ENCODE measurements around the gene HEATR3. TPM values are rescaled to one million over a fixed set of nuclear protein-coding genes. Genes with fewer than 3 reads are reported as not detected.

HEATR3 gene
- total RNA-seq, 5 donors from 2014 or later (not counting 1 experiment from before 2014, with no cell fraction given) = 17.0 to 28.4 (median 24.6) TPM

- H3K4me3 ChIP-seq (ENCODE audit: control insufficient read depth in 1 of 2, extremely low read depth in 1 of 2, low read length in 1 of 2) = no peak overlapping the region
- peaks cover 17 to 18% of the 10 kb centered on the region in 2 donors for H3K27me3 Mint-ChIP-seq
- WGBS (ENCODE audit: insufficient coverage) = no CpG with 5 or more reads among the region's 4 CpGs
- no peaks in the 10 kb centered on the region for H3K9me3 ChIP-seq
- ChIA-PET POLR2A (no interaction called here), CTCF (no interaction called here)
- H3K27ac Mint-ChIP-seq = no peak overlapping the region
- H3K4me3 Mint-ChIP-seq = no peak overlapping the region
- no peaks in the 10 kb centered on the region for H3K4me1 ChIP-seq (ENCODE audit: control insufficient read depth in 1 of 2, extremely low read depth in 1 of 2, insufficient read depth in 2 of 2, low read length in 2 of 2)
- H3K36me3 Mint-ChIP-seq = no peaks in the 10 kb centered on the region
- H3K27ac ChIP-seq (ENCODE audit: low read length) = no peak overlapping the region
- no peaks in the 10 kb centered on the region for H3K9me3 Mint-ChIP-seq
- peaks cover 0 to 6% of the 10 kb centered on the region in 2 experiments for H3K27me3 ChIP-seq (replicated peaks in 1 of 2; ENCODE audit: control insufficient read depth in 2 of 2, extremely low read depth in 1 of 2, insufficient read depth in 2 of 2, low read length in 1 of 2)
- ATAC-seq (replicated peaks in 1 of 4) (no peak), DNase-seq (no peak)
- H3K36me3 ChIP-seq (ENCODE audit: control insufficient read depth in 2 of 2, extremely low read depth in 1 of 2, insufficient read depth in 1 of 2, low read length in 1 of 2) = no peaks in the 10 kb centered on the region
- H3K4me1 Mint-ChIP-seq = no peaks in the 10 kb centered on the region
Observed at GRCh38 chr16:50045412-50045811, 20.4 kb upstream of the HEATR3 start.

DNA sequence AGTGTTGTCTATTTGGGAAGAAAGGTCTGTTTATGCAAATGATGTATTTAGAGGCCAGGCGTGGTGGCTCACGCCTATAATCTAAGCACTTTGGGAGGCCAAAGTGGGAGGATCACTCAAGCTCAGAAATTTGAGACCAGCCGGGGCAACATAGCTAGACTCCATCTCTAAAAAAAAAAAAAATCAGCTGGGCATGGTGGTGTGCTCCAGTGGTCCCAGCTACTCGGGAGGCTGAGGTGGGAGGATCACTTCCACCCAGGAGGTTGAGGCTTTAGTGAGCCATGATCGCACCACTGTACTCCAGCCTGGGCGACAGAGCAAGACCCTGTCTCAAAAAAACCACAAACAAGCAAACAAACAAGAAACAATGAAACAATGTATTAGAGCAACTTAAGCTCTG, 18.9 kb upstream of the HEATR3 start:
- DNase-seq (no peak), ATAC-seq (replicated peaks in 1 of 4) (no peak)
- H3K4me1 ChIP-seq (ENCODE audit: control insufficient read depth in 1 of 2, extremely low read depth in 1 of 2, insufficient read depth in 2 of 2, low read length in 2 of 2) = no peaks in the 10 kb centered on the region
- H3K9me3 Mint-ChIP-seq = no peaks in the 10 kb centered on the region
- no peaks in the 10 kb centered on the region for H3K36me3 ChIP-seq (ENCODE audit: control insufficient read depth in 2 of 2, extremely low read depth in 1 of 2, insufficient read depth in 1 of 2, low read length in 1 of 2)
- peaks cover 0 to 8% of the 10 kb centered on the region in 2 experiments for H3K27me3 ChIP-seq (replicated peaks in 1 of 2; ENCODE audit: control insufficient read depth in 2 of 2, extremely low read depth in 1 of 2, insufficient read depth in 2 of 2, low read length in 1 of 2)
- no peaks in the 10 kb centered on the region for H3K36me3 Mint-ChIP-seq
- no peak overlapping the region for H3K27ac Mint-ChIP-seq
- ChIA-PET CTCF (no interaction called here), POLR2A (no interaction called here)
- H3K4me3 Mint-ChIP-seq = no peak overlapping the region
- no peaks in the 10 kb centered on the region for H3K4me1 Mint-ChIP-seq
- H3K27me3 Mint-ChIP-seq = peaks cover 17 to 18% of the 10 kb centered on the region in 2 donors
- no peaks in the 10 kb centered on the region for H3K9me3 ChIP-seq
- no peak overlapping the region for H3K4me3 ChIP-seq (ENCODE audit: control insufficient read depth in 1 of 2, extremely low read depth in 1 of 2, low read length in 1 of 2)
- no peak overlapping the region for H3K27ac ChIP-seq (ENCODE audit: low read length)
- 100% methylated on average over 1 of the region's 6 CpGs for WGBS (ENCODE audit: insufficient coverage)

GRCh38 chr16:50047864-50048263, 17.9 kb upstream of the HEATR3 start:
- no peaks in the 10 kb centered on the region for H3K36me3 ChIP-seq (ENCODE audit: control insufficient read depth in 2 of 2, extremely low read depth in 1 of 2, insufficient read depth in 1 of 2, low read length in 1 of 2)
- H3K4me3 ChIP-seq (ENCODE audit: control insufficient read depth in 1 of 2, extremely low read depth in 1 of 2, low read length in 1 of 2) = no peak overlapping the region
- H3K9me3 ChIP-seq = no peaks in the 10 kb centered on the region
- Mint-ChIP-seq H3K4me1 (no peaks in the 10 kb centered on the region), H3K4me3 (no peak overlapping the region), H3K27me3 (peaks cover 12 to 14% of the 10 kb centered on the region in 2 donors), H3K9me3 (peaks cover 0 to 2% (median 0%) of the 10 kb centered on the region in 3 donors), H3K27ac (no peak overlapping the region), H3K36me3 (no peaks in the 10 kb centered on the region)
- DNase-seq = no peak
- POLR2A ChIA-PET = no interaction called here
- WGBS (ENCODE audit: insufficient coverage) = 79% methylated on average over 2 of the region's 2 CpGs
- H3K27me3 ChIP-seq (replicated peaks in 1 of 2; ENCODE audit: control insufficient read depth in 2 of 2, extremely low read depth in 1 of 2, insufficient read depth in 2 of 2, low read length in 1 of 2) = peaks cover 0 to 8% of the 10 kb centered on the region in 2 experiments
- no peak for ATAC-seq (replicated peaks in 1 of 4)
- H3K4me1 ChIP-seq (ENCODE audit: control insufficient read depth in 1 of 2, extremely low read depth in 1 of 2, insufficient read depth in 2 of 2, low read length in 2 of 2) = no peaks in the 10 kb centered on the region
- no peak overlapping the region for H3K27ac ChIP-seq (ENCODE audit: low read length)
- CTCF ChIA-PET = no interaction called here

DNA sequence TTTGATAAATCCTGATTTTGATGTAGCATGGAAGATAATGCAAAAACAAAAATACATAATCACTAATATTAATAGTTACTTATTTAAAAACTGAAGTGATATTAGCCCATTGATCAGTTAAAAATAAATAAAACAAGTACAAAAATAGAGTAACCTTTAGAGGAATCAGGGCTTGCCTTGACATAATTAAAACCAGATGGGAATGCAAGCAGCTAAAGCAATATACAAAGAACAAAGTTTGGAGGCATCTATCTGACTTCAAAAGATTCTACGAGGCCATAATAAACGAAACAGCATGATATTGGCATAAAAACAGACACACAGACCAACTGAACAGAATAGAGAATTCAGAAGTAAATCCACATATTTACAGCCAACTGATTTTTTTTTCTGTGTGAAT, 15.0 kb upstream of the HEATR3 start:
- Histone ChIP-seq H3K36me3 (ENCODE audit: control insufficient read depth in 2 of 2, extremely low read depth in 1 of 2, insufficient read depth in 1 of 2, low read length in 1 of 2) (no peaks in the 10 kb centered on the region), H3K4me1 (ENCODE audit: control insufficient read depth in 1 of 2, extremely low read depth in 1 of 2, insufficient read depth in 2 of 2, low read length in 2 of 2) (no peaks in the 10 kb centered on the region), H3K9me3 (no peaks in the 10 kb centered on the region), H3K4me3 (ENCODE audit: control insufficient read depth in 1 of 2, extremely low read depth in 1 of 2, low read length in 1 of 2) (no peak overlapping the region), H3K27ac (ENCODE audit: low read length) (no peak overlapping the region), H3K27me3 (replicated peaks in 1 of 2; ENCODE audit: control insufficient read depth in 2 of 2, extremely low read depth in 1 of 2, insufficient read depth in 2 of 2, low read length in 1 of 2) (peaks cover 0 to 6% of the 10 kb centered on the region in 2 experiments)
- H3K9me3 Mint-ChIP-seq = peaks cover 0 to 10% (median 7%) of the 10 kb centered on the region in 3 donors
- POLR2A ChIA-PET = no interaction called here
- no peaks in the 10 kb centered on the region for H3K27me3 Mint-ChIP-seq
- CTCF ChIA-PET = no interaction called here
- no peak for DNase-seq
- 83% methylated on average over 2 of the region's 2 CpGs for WGBS (ENCODE audit: insufficient coverage)
- no peaks in the 10 kb centered on the region for H3K4me1 Mint-ChIP-seq
- no peaks in the 10 kb centered on the region for H3K36me3 Mint-ChIP-seq
- no peak overlapping the region for H3K27ac Mint-ChIP-seq
- ATAC-seq (replicated peaks in 1 of 4) = no peak
- H3K4me3 Mint-ChIP-seq = no peak overlapping the region

GRCh38 chr16:50056226-50056625, 9.5 kb upstream of the HEATR3 start:
- Histone ChIP-seq H3K36me3 (ENCODE audit: control insufficient read depth in 2 of 2, extremely low read depth in 1 of 2, insufficient read depth in 1 of 2, low read length in 1 of 2) (no peaks in the 10 kb centered on the region), H3K27me3 (replicated peaks in 1 of 2; ENCODE audit: control insufficient read depth in 2 of 2, extremely low read depth in 1 of 2, insufficient read depth in 2 of 2, low read length in 1 of 2) (no peaks in the 10 kb centered on the region), H3K4me3 (ENCODE audit: control insufficient read depth in 1 of 2, extremely low read depth in 1 of 2, low read length in 1 of 2) (no peak overlapping the region), H3K27ac (ENCODE audit: low read length) (no peak overlapping the region), H3K4me1 (ENCODE audit: control insufficient read depth in 1 of 2, extremely low read depth in 1 of 2, insufficient read depth in 2 of 2, low read length in 2 of 2) (no peaks in the 10 kb centered on the region), H3K9me3 (no peaks in the 10 kb centered on the region)
- no peaks in the 10 kb centered on the region for H3K27me3 Mint-ChIP-seq
- no peak overlapping the region for H3K4me3 Mint-ChIP-seq
- ATAC-seq (replicated peaks in 1 of 4) (no peak), DNase-seq (no peak)
- ChIA-PET POLR2A (interaction anchor here in 1 of 2 donors (0.6 kb wide), 1 partner anchor 26 kb away, joined by 3 read pairs; no protein-coding TSS in a partner anchor), CTCF (no interaction called here)
- no peaks in the 10 kb centered on the region for H3K4me1 Mint-ChIP-seq
- no peak overlapping the region for H3K27ac Mint-ChIP-seq
- H3K9me3 Mint-ChIP-seq = peaks cover 0 to 13% (median 11%) of the 10 kb centered on the region in 3 donors
- no CpG with 5 or more reads among the region's 4 CpGs for WGBS (ENCODE audit: insufficient coverage)
- H3K36me3 Mint-ChIP-seq = peaks cover 5% of the 10 kb centered on the region

GRCh38 chr16:50058091-50058771, 7.5 kb upstream of the HEATR3 start:
- Histone ChIP-seq H3K4me1 (ENCODE audit: control insufficient read depth in 1 of 2, extremely low read depth in 1 of 2, insufficient read depth in 2 of 2, low read length in 2 of 2) (no peaks in the 10 kb centered on the region), H3K36me3 (ENCODE audit: control insufficient read depth in 2 of 2, extremely low read depth in 1 of 2, insufficient read depth in 1 of 2, low read length in 1 of 2) (no peaks in the 10 kb centered on the region), H3K27me3 (replicated peaks in 1 of 2; ENCODE audit: control insufficient read depth in 2 of 2, extremely low read depth in 1 of 2, insufficient read depth in 2 of 2, low read length in 1 of 2) (no peaks in the 10 kb centered on the region), H3K27ac (ENCODE audit: low read length) (no peak overlapping the region), H3K9me3 (no peaks in the 10 kb centered on the region), H3K4me3 (ENCODE audit: control insufficient read depth in 1 of 2, extremely low read depth in 1 of 2, low read length in 1 of 2) (no peak overlapping the region)
- no peak for DNase-seq
- no peak overlapping the region for H3K4me3 Mint-ChIP-seq
- CTCF ChIA-PET = no interaction called here
- WGBS (ENCODE audit: insufficient coverage) = 97% methylated on average over 21 of the region's 28 CpGs
- no peak overlapping the region for H3K27ac Mint-ChIP-seq
- H3K4me1 Mint-ChIP-seq = no peaks in the 10 kb centered on the region
- peaks cover 5% of the 10 kb centered on the region for H3K36me3 Mint-ChIP-seq
- no peaks in the 10 kb centered on the region for H3K27me3 Mint-ChIP-seq
- H3K9me3 Mint-ChIP-seq = peaks cover 0 to 13% (median 8%) of the 10 kb centered on the region in 3 donors
- POLR2A ChIA-PET = no interaction called here
- no peak for ATAC-seq (replicated peaks in 1 of 4)

Measured in T-cell (primary cell).